Right ventricle myocardium superior (tissue), 1 donor: Measurements from ENCODE around the gene IGF2. TPM values are rescaled to one million over a fixed set of nuclear protein-coding genes. Genes with fewer than 3 reads are reported as not detected.
"Not testable (repeated sequence)": the region's sequence is repeated elsewhere in the genome, so short reads cannot be mapped to it uniquely, and the experiment has no call there.

Experiments used
- ATAC-seq: fragments of 200-7000 bp; cut with Tn5 transposase; one replicate; pipeline ENCODE4 v1.9.1; 2020; ENCODE audit warnings: mild to moderate bottlenecking; ENCODE audit not compliant: poor library complexity
- DNase-seq: peaks from one replicate; pipeline ENCODE4 v3.0.0-alpha.2; 2020
- intact Hi-C: fragments of 100-400 bp; cut with DNase I; formaldehyde crosslinking; loops from one replicate; pipeline ENCODE4 v1.11.2; 2022
- long read RNA-seq: library from polyadenylated mRNA; unstranded; transcript quantifications from one replicate; pipeline ENCODE4 v2.0.0, GENCODE V29; 2021
- total RNA-seq: library from RNA; stranded (reverse); fragmentation: NEBNext Ultra II Directional; extraction: Animal tissue kit (Norgen Biotek cat#: 25700); gene quantifications from one replicate; pipeline ENCODE4 v1.2.1, GENCODE V29; 2021
- donor health status: DM: no; HTN: yes; CAD: no; lungs with severe emphysema.

The IGF2 gene
- 79.9 TPM for total RNA-seq
- long read RNA-seq: 0 reads

- no peak for ATAC-seq
- intact Hi-C loops: no loop called here
- DNase-seq: peak; percentile 37
Observed at GRCh38 chr11:2139123-2139521, at the start of gene IGF2. TSS of gene IGF2 (minus strand) at chr11:2139389. CDS start at chr11:2135523, 3,866 bp downstream.

GRCh38 chr11:2188745-2189144 lies 49.6 kb upstream of the IGF2 start:
- intact Hi-C loops: no loop called here
- ATAC-seq: no peak
- DNase-seq: no peak

GRCh38 chr11:2187280-2187707 lies 48.1 kb upstream of the IGF2 start:
- intact Hi-C loops: loop anchor here (2.0 kb wide), 1 partner anchor 234 kb away; no protein-coding TSS in a partner anchor
- ATAC-seq (no peak), DNase-seq (no peak)

DNA sequence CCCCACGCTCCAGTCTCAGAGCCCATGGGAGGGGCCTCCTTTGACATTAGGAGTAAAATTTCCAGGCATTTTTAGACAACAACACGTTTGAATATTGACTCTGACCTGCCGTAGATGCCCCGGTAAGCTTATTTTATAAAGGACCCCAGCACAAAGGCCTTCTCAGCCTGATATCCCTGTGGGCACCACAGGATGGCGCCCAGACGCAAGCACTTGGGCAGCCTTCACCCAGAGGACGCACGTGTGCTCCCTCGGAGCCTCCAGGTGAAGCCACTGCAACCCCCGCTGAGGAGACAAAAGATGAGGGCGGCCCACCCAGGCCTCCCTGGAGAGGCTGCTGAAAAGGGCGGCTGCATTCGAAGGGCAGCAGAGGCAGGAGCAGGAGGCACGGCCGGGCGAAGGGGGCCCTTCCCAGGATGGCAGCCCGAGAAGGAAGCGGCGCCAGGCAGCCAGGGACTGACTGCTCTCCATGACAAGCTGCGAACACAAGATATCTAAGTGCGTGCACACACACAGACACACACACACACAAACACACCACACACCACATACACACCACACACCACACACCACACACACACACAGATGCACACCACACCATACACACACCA lies 47.6 kb upstream of the IGF2 start:
- DNase-seq: no peak
- ATAC-seq: peak; percentile 81
- intact Hi-C loops: loop anchor here (2.0 kb wide), 1 partner anchor 234 kb away; no protein-coding TSS in a partner anchor

DNA sequence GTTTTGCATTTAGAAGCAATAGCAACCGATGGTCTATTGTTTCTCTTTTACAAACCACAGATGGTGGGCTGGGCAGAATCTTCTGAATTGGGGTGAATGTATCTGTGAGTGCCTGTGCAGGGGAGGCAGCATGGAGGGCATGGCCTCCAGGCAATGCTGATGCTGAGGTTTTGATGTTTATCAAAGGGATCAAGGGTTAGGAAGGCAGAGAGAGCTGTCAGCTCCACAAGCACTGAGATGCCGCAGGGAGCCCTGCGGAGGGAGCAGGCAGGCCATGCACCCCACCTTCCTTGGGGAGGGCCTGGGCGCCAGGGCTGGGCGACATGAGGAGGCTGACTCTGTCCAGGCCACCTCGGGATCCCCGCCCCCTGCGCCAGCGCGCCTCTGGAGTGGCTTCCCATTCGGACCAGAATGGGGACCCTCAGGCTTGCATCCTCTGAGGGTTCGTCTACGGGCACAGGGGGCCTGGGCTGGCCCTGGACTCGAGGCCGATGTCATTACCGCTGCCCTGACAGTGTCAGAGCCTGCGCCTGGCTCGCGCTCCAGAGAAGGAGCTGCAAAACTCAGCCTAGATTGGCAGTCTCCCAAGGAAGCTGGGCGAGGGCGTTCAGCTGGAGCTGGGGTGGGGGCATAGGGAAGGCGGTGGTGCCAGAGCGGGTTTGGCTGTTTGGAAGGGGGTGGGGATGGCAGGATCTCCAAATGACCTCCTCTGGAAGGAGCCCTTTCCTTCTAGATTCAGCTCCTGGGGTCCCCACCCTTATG lies 46.3 kb upstream of the IGF2 start:
- no peak for ATAC-seq
- intact Hi-C loops: loop anchor here (2.0 kb wide), 1 partner anchor 235 kb away; no protein-coding TSS in a partner anchor
- no peak for DNase-seq

DNA sequence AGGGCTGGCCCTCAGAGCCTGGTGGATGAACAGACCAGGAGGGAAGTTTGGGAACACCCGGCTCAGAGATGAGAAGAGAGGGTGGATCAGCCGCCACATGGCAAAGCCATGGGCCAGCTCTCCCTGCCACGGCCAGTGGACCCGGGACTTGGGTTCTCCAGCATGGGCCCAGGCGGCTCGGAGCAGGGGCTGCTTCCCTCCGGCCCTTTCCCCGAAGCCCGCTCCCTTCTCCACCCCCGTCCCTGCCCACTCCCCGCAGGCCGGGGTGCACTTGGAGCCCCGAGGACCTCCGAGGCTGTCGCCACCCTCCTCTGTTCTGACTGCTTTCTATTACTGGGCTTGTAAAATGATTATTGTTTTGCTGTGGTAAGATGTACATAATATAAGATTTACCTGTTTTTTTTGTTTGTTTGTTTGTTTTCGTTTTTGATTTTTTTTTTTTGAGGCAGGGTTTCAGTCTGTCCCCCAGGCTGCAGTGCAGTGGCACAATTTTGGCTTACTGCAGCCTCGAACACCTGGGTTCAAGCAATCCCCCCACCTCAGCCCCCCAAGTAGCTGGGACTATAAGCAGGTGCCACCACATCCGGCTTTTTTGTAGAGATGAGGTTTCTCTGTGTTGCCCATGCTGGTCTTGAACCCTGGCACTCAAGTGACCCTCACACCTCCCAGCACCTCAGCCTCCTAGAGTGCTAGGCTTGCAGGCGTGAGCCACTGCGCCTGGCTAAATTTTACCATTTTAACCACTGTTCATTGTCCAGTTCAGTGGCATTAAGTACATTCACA lies 43.7 kb upstream of the IGF2 start:
- intact Hi-C loops: no loop called here
- DNase-seq (no peak), ATAC-seq (no peak)

GRCh38 chr11:2182075-2182474 lies 42.9 kb upstream of the IGF2 start:
- DNase-seq (no peak), ATAC-seq (no peak)
- intact Hi-C loops: no loop called here

DNA sequence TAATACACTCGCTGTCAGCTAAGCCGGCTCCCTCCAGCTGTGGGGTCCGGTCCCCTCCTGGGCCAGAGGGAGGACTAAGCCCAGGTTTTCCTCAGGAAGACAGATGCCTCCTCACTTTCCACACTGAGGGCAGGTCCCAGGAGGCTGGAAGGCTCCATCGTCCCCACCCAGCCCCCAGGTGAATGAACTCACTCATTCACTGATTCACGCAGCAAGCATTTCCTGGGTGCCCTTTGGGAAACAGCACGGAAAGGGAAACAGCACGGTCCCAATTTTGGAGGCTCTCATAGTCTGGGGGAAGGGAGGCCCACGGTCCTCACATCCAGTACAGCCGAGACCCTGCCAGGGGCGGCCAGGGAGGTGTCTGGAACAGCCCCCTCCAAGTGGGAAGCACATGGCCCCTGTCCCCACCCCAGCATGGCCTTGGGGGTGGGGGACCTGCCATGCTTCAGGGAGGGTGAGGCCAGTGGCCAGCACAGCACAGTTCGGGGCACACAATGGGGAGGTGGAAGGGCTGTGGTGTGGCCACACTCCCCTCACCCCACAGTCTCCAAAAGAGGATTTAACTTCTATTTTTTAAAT lies 41.7 kb upstream of the IGF2 start:
- intact Hi-C loops: no loop called here
- ATAC-seq (no peak), DNase-seq (no peak)

- no peak for ATAC-seq
- no peak for DNase-seq
- intact Hi-C loops: no loop called here
Observed at GRCh38 chr11:2180347-2180746, 41.2 kb upstream of the IGF2 start.

- ATAC-seq (no peak), DNase-seq (no peak)
- intact Hi-C loops: no loop called here
Observed at GRCh38 chr11:2179516-2179915, 40.3 kb upstream of the IGF2 start.

- DNase-seq (no peak), ATAC-seq (no peak)
- intact Hi-C loops: no loop called here
Observed at GRCh38 chr11:2178906-2179494, 39.8 kb upstream of the IGF2 start.

- ATAC-seq, intact Hi-C loops, DNase-seq: not testable (repeated sequence)
Observed at GRCh38 chr11:2178055-2178773, 39.0 kb upstream of the IGF2 start.

- intact Hi-C loops: no loop called here
- ATAC-seq: no peak
Observed at GRCh38 chr11:2177076-2177475, 37.9 kb upstream of the IGF2 start.

GRCh38 chr11:2176389-2176900 lies 37.3 kb upstream of the IGF2 start:
- intact Hi-C loops: no loop called here
- no peak for DNase-seq
- ATAC-seq: no peak

More at GRCh38 chr11:2177076-2177475, 37.9 kb upstream of the IGF2 start:
- no peak for DNase-seq

DNA sequence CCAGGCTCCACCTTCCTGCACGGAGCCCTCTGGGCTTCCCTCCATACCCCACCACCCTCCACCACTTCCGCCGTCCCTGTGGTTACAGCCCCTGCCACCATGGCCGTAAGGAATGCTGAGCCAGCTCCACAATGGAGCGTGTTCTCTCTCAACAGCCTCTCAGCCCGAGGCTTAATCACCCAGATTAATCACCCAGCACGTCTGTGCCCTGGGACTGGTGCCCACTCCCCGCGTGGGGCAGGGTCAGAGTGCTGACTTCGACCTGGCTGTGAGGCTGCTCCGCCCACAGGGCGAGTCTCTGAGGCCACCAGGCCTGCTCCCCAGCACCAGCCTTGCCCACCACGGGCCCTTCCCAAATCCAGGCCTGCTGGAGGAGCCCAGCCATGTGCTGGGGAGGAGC lies 36.5 kb upstream of the IGF2 start:
- intact Hi-C loops: no loop called here
- ATAC-seq (peak; percentile 76), DNase-seq (no peak)

- ATAC-seq (no peak), DNase-seq (no peak)
- intact Hi-C loops: no loop called here
Observed at GRCh38 chr11:2174361-2174760, 35.2 kb upstream of the IGF2 start.

- no peak for ATAC-seq
- intact Hi-C loops: no loop called here
- no peak for DNase-seq
Observed at GRCh38 chr11:2173761-2174160, 34.6 kb upstream of the IGF2 start.

GRCh38 chr11:2173150-2173693 lies 34.0 kb upstream of the IGF2 start:
- intact Hi-C loops: no loop called here
- DNase-seq (no peak), ATAC-seq (no peak)
